ENCODE results near the gene DCST1. TPM values are rescaled to one million over a fixed set of nuclear protein-coding genes. Genes with fewer than 3 reads are reported as not detected.
"Not testable (repeated sequence)": the region's sequence is repeated elsewhere in the genome, so short reads cannot be mapped to it uniquely, and the experiment has no call there.

DCST1 gene, protein sequence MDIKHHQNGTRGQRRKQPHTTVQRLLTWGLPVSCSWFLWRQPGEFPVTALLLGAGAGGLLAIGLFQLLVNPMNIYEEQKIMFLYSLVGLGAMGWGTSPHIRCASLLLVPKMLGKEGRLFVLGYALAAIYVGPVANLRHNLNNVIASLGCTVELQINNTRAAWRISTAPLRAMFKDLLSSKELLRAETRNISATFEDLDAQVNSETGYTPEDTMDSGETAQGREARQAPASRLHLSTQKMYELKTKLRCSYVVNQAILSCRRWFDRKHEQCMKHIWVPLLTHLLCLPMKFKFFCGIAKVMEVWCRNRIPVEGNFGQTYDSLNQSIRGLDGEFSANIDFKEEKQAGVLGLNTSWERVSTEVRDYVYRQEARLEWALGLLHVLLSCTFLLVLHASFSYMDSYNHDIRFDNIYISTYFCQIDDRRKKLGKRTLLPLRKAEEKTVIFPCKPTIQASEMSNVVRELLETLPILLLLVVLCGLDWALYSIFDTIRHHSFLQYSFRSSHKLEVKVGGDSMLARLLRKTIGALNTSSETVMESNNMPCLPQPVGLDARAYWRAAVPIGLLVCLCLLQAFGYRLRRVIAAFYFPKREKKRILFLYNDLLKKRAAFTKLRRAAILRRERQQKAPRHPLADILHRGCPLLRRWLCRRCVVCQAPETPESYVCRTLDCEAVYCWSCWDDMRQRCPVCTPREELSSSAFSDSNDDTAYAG
- not detected in 2 replicates for total RNA-seq
- total RNA-seq (2013): 0.07 TPM
- polyA plus RNA-seq: 0.22 and 0.52 TPM in 2 replicates
- polyA minus RNA-seq: 0.36 TPM in 1 of 2 replicates, not detected in the other

DNA sequence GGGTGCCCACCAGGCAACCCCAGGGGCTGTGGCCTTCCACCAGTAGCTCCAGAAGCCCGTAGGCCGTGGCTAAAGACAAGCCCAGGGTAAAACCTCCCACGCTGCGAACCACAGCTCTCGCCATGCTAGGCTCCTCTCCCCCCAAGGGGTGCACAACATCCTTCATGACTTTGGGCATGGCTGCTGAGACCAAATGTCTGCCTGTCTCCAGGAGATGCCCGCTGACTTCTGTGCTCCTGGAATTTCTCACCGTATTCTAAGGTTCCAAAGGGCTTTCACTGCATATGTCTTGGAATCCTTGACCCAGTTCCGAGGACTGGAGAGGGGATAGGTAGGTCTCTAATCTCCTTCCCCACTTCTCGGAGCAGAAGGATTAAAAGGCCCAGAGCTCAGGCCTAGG, at the start of gene DCST1, which contains the start of gene DCST2:
Gene DCST1, plus strand, starts transcription at position 301 of the 400 bp plus-strand sequence. CDS start 213 bp downstream, outside the sequence.
Gene DCST2, minus strand, starts transcription at position 258 of the 400 bp plus-strand sequence. Its CDS starts 80 bp downstream, at position 178.
- Histone ChIP-seq H4K20me1 (ENCODE audit: control insufficient read depth, insufficient read depth, low read length, poor library complexity, severe bottlenecking) (no peaks in the 10 kb centered on the region), H3K9ac (ENCODE audit: low read length) (no peak within 1 kb of the TSS), H3K4me2 (replicated peaks; ENCODE audit: low read depth, low read length, poor library complexity, severe bottlenecking) (no peak within 1 kb of the TSS), H3K79me2 (ENCODE audit: control insufficient read depth, insufficient read depth, low read length) (no peaks in the 10 kb centered on the region), H3K4me1 (ENCODE audit: control insufficient read depth in 2 of 2, insufficient read depth in 2 of 2, low read length in 2 of 2) (no peaks in the 10 kb centered on the region), H3K9me3 (ENCODE audit: control extremely low read depth in 1 of 3, control insufficient read depth in 2 of 3, insufficient read depth in 1 of 3, low read length in 2 of 3) (no peaks in the 10 kb centered on the region), H3K27ac (ENCODE audit: low read length in 2 of 2) (no peak within 1 kb of the TSS), H3K36me3 (replicated peaks in 1 of 2; ENCODE audit: control extremely low read depth in 1 of 2, control insufficient read depth in 1 of 2, extremely low read depth in 1 of 2, insufficient read depth in 2 of 2, low read length in 1 of 2) (no peaks in the 10 kb centered on the region), H3K4me3 (ENCODE audit: control extremely low read depth in 1 of 5, extremely low read depth in 1 of 5, insufficient read depth in 1 of 5, low read depth in 2 of 5, low read length in 4 of 5) (no peak within 1 kb of the TSS), H2AFZ (ENCODE audit: insufficient read depth, low read depth, low read length, poor library complexity, severe bottlenecking) (no peak within 1 kb of the TSS), H3K27me3 (replicated peaks in 1 of 4; ENCODE audit: control extremely low read depth in 1 of 4, control insufficient read depth in 3 of 4, insufficient read depth in 4 of 4, low read length in 3 of 4) (peaks cover 0 to 11% (median 0%) of the 10 kb centered on the region in 4 experiments)
- TF ChIP-seq EZH2 (IDR thresholded peaks at IDR 0.05; ENCODE audit: borderline replicate concordance, insufficient read depth, low read depth, low read length, poor library complexity, severe bottlenecking): no peak
- TF ChIP-seq, protein P1, sequence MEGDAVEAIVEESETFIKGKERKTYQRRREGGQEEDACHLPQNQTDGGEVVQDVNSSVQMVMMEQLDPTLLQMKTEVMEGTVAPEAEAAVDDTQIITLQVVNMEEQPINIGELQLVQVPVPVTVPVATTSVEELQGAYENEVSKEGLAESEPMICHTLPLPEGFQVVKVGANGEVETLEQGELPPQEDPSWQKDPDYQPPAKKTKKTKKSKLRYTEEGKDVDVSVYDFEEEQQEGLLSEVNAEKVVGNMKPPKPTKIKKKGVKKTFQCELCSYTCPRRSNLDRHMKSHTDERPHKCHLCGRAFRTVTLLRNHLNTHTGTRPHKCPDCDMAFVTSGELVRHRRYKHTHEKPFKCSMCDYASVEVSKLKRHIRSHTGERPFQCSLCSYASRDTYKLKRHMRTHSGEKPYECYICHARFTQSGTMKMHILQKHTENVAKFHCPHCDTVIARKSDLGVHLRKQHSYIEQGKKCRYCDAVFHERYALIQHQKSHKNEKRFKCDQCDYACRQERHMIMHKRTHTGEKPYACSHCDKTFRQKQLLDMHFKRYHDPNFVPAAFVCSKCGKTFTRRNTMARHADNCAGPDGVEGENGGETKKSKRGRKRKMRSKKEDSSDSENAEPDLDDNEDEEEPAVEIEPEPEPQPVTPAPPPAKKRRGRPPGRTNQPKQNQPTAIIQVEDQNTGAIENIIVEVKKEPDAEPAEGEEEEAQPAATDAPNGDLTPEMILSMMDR (IDR thresholded peaks at IDR 0.05): no peak
- Mint-ChIP-seq H3K4me3 (no peak within 1 kb of the TSS), H3K9me3 (ENCODE audit: insufficient read depth) (no peaks in the 10 kb centered on the region), H3K27me3 (peaks cover 16% of the 10 kb centered on the region), H3K4me1 (no peaks in the 10 kb centered on the region), H3K27ac (no peak within 1 kb of the TSS)
- intact Hi-C loops (cut with micrococcal nuclease): no loop called here
- no peak for ATAC-seq (ENCODE audit: low read depth)
- ChIA-PET CTCF (interaction anchor here (1.3 to 1.4 kb wide), 2 partner anchors 12 to 16 kb away, joined by 3 to 6 read pairs; no protein-coding TSS in a partner anchor), POLR2A (no interaction called here)
- 95% methylated on average over 7 of the region's 9 CpGs for WGBS (ENCODE audit: insufficient coverage)
- no peak for DNase-seq

DNA sequence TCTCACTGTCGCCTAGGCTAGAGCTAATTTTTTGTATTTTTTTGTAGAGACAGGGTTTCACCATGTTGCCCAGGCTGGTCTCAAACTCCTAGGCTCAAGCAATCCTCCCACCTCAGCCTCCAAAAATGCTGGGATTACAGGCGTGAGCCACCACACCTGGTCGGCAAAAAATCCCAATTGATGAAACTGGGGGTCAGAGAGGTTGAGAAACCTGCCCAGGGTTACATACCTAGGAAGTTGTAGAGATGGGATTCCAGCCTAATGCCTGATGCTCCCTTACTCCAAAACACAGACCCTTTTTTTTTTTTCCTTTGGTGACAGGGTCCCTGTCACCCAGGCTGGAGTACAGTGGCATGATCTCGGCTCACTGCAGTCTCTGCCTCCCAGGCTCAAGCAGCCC, 46.9 kb upstream of the DCST1 start:
- intact Hi-C loops (cut with micrococcal nuclease); ATAC-seq (ENCODE audit: low read depth); H3K4me3 Mint-ChIP-seq; H3K9me3 ChIP-seq (ENCODE audit: control extremely low read depth in 1 of 3, control insufficient read depth in 2 of 3, insufficient read depth in 1 of 3, low read length in 2 of 3); H3K4me3 ChIP-seq (ENCODE audit: control extremely low read depth in 1 of 5, extremely low read depth in 1 of 5, insufficient read depth in 1 of 5, low read depth in 2 of 5, low read length in 4 of 5); DNase-seq; H3K9ac ChIP-seq (ENCODE audit: low read length); H2AFZ ChIP-seq (ENCODE audit: insufficient read depth, low read depth, low read length, poor library complexity, severe bottlenecking); H3K27ac ChIP-seq (ENCODE audit: low read length in 2 of 2); H3K9me3 Mint-ChIP-seq (ENCODE audit: insufficient read depth); H3K4me2 ChIP-seq (replicated peaks; ENCODE audit: low read depth, low read length, poor library complexity, severe bottlenecking); H3K27me3 ChIP-seq (replicated peaks in 1 of 4; ENCODE audit: control extremely low read depth in 1 of 4, control insufficient read depth in 3 of 4, insufficient read depth in 4 of 4, low read length in 3 of 4); H3K27me3 Mint-ChIP-seq; H3K27ac Mint-ChIP-seq: not testable (repeated sequence)
- no CpG with 5 or more reads among the region's 4 CpGs for WGBS (ENCODE audit: insufficient coverage)
- H3K36me3 ChIP-seq (replicated peaks in 1 of 2; ENCODE audit: control extremely low read depth in 1 of 2, control insufficient read depth in 1 of 2, extremely low read depth in 1 of 2, insufficient read depth in 2 of 2, low read length in 1 of 2): peaks cover 0 to 40% of the 10 kb centered on the region in 2 experiments
- H3K4me1 ChIP-seq (ENCODE audit: control insufficient read depth in 2 of 2, insufficient read depth in 2 of 2, low read length in 2 of 2): peaks cover 13 to 22% of the 10 kb centered on the region in 2 donors
- CTCF ChIA-PET: interaction anchor here (1.2 to 9.8 kb wide), 4 partner anchors 13 to 75 kb away, joined by 3 to 72 read pairs (median 8); no protein-coding TSS in a partner anchor
- H4K20me1 ChIP-seq (ENCODE audit: control insufficient read depth, insufficient read depth, low read length, poor library complexity, severe bottlenecking): peaks cover 42% of the 10 kb centered on the region
- H3K4me1 Mint-ChIP-seq: peaks cover 23% of the 10 kb centered on the region
- peaks cover 59% of the 10 kb centered on the region for H3K79me2 ChIP-seq (ENCODE audit: control insufficient read depth, insufficient read depth, low read length)
- POLR2A ChIA-PET: interaction anchor here (0.6 to 0.7 kb wide), 2 partner anchors 10 to 1043 kb away, joined by 3 read pairs; no protein-coding TSS in a partner anchor

Measured in B cell (primary cell).